Measurements from ENCODE around the gene PTTG1IP. TPM values are rescaled to one million over a fixed set of nuclear protein-coding genes. Genes with fewer than 3 reads are reported as not detected.

PTTG1IP gene, protein sequence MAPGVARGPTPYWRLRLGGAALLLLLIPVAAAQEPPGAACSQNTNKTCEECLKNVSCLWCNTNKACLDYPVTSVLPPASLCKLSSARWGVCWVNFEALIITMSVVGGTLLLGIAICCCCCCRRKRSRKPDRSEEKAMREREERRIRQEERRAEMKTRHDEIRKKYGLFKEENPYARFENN
- 10 to 100 TPM; 74.7 to 79.3 TPM for total RNA-seq

DNA sequence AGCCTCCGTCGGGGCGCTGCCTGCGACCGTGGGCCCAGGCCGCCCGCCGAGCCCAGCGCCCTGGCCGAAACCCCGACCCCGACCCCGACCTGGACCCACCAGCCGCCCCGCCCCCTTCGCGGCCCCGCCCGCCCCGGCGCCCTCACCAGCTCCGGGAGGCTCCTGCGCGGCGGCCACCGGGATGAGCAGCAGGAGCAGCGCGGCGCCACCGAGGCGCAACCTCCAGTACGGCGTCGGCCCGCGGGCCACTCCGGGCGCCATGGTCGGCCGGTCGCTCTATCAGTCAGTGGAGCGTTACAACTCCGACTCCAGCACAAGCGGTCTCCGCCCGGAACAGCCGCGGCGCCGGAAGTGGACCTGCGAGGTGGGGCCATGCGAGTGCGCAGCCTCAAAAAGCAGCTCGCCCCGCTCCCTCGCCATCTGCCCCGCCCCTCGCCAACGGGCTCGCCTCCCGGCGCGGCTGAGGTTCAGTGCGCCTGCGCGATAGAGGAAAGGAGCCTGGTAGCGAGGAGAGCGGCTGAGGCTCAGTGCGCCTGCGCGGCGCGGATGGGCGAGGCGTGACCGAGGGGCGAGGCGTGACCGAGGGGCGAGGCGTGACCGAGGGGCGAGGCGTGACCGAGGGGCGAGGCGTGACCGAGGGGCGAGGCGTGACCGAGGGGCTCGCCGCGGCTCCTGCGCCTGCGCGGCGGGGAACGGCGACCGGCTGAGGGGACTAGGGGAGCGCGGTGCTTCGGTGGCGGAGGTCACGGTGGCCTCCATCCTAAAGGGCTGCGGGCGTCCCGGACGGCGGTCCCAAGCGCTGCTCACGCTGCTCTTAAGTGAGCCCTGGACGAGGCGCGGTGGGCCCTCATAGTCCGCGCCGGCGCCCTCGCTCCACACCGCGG is at the start of gene PTTG1IP:
Gene PTTG1IP, minus strand, starts transcription at position 335 of the 884 bp plus-strand sequence. Its CDS starts 74 bp downstream, at position 261.

DNA sequence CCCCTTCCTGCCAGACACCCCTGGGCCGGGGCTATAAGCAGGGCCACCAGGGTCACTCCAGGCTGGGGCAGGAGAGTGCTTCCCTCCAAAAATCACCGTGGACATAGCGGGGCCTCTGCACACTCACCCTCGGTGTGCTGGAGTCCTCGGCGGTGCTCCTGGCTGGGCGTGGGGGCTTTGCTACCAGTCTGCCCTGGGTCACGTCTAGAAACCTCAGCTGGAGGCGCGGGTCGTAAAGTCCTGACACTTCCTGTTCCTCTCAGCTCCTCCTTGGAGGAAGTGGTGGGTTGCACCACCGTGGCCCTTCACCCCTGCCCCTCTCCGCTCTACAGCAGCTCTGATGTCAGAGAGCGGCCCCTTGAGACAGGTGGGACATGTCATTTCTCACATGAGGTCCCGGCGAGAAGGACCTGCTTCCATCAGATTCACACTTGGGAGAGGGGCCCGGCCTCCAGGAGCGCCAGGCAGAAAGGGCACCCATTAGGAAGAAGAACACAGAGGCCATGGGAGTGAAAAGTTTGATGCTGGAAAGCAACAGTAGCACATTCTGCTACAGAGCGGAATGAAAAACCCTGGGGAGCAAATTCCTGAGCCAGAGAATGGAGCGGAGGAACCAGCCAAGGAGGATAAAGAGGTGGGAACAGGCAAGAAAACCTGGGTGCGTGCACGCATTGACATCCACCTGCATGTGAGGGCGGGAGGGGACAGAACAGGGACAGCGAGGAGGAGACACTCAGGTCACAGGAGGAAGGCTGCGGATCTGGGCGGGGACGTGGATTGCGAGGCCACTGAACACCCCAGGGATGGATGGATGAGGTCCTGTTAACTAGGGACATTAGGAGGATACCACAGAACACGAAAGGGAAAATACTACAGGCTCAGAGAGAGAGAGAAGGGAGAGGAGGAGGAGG is 47.5 kb upstream of the PTTG1IP start, which contains the start of gene ITGB2:
Gene ITGB2, minus strand, starts transcription at position 206 of the 911 bp plus-strand sequence. CDS start 10,117 bp downstream, outside the sequence.

DNA sequence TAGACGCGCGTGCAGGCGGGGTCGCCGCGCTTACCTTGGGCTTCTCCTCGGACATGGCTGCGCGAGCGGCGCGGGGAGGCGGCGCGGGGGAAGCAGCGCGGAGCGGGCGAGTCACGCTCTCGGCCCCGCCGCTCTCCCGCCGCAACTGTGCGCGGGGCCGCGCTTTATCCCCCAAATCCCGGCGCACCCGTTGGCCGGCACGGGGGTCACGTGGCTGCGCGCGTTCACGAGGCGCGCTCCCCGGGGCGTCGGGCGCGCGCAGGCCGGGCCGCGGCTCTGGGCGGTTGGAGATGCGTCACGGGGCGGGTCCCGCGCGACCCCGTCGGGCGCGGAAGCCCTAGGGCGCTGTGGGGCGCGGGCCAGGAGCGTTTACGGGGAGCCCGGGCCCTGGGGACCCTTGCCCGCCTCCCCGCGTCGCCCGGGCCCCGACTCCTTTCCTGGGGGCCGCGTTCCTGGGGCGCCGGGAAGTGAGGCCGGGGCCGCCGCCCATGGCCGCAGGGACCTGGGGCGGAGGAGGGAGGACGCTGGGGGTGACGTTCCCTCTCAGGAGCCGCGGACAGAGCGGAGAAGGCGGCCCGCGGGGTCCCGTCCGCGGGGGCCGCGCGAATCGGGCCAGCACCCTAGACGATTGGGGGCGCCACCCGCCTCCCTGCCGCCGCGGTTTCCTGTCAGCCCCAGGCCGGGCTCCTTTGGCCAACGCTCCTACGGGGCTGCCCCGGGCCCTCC is 55.4 kb downstream of the PTTG1IP start, which contains the start of gene SUMO3:
Gene SUMO3, minus strand, starts transcription at position 149 of the 726 bp plus-strand sequence. Its CDS starts 94 bp downstream, at position 55.

DNA sequence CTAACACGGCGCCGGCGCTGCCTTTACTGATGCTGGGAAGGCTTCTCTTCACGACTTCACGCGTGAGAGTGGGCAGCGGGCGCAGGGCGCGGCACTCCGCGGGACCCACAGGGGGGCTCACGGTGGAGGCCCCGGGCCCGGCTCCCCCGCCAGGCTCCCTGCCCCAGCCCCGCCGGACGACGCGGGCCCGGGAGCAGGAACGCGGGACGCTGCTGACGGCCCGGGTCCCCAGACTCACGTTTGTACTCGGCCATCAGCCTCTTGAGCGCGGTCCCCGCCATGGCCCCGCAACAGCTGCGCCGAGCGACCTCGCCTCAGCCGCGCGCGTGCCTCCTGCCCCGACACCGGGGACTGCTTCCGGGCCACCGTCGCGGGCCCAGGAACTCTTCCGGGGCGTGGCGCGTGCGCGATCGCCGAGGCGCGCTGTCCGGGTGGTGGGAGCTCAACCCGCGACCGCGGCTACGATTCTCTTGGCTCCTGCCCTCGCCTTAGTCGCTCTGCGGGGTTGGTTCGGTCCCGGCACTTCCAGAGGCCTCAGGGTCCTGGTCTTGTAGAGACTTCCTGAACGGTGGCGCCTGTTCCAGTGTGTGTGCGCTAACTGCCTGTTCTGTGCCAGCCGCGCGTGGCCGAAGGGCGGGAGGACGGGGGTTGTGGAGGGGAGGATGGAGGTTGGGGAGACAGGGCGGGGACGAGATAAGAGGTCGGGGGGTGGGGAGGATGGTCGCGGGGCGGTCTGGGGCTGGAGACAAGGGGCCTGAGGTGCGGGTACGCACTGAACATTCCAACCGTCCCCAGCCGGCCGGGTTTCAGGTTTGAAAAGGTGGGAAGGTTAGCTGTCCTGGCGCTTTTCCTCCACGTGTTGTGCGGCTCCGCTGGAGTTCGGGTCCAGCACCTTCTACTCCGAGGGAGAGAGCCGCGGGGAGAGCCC is 71.8 kb downstream of the PTTG1IP start, which contains the start of gene UBE2G2:
Gene UBE2G2, minus strand, starts transcription at position 353 of the 928 bp plus-strand sequence. Its CDS starts 72 bp downstream, at position 281.

Other genes starting within 250 kb of the PTTG1IP start
- gene KRTAP10-9, start 246.6 kb downstream of the PTTG1IP start, total RNA-seq, result not detected
- gene KRTAP10-10, start 236.3 kb downstream of the PTTG1IP start, total RNA-seq, result not detected
- gene KRTAP10-11, start 227.3 kb downstream of the PTTG1IP start, total RNA-seq, result not detected
- not detected for gene KRTAP12-4, start 219.0 kb downstream of the PTTG1IP start, total RNA-seq
- not detected for gene KRTAP12-3, start 215.8 kb downstream of the PTTG1IP start, total RNA-seq
- not detected for gene KRTAP12-2, start 206.8 kb downstream of the PTTG1IP start, total RNA-seq
- not detected for gene KRTAP12-1, start 191.5 kb downstream of the PTTG1IP start, total RNA-seq
- not detected for gene KRTAP10-12, start 176.5 kb downstream of the PTTG1IP start, total RNA-seq
- not detected for gene TSPEAR, start 162.1 kb downstream of the PTTG1IP start, total RNA-seq
- gene UBE2G2, start 71.9 kb downstream of the PTTG1IP start, total RNA-seq, result 100 to 1,000 TPM in 1 of 2 experiments, 10 to 100 TPM in 1; 90.1 to 104 TPM
- 10 to 100 TPM; 77.5 to 83.7 TPM for gene SUMO3, start 55.6 kb downstream of the PTTG1IP start, total RNA-seq
- gene ITGB2, start 47.2 kb upstream of the PTTG1IP start, total RNA-seq, result 100 to 1,000 TPM; 565 to 569 TPM
- 10 to 100 TPM; 39.5 to 41.4 TPM for gene SLX9, start 66.3 kb upstream of the PTTG1IP start, total RNA-seq
- gene ADARB1, start 200.9 kb upstream of the PTTG1IP start, total RNA-seq, result 10 to 100 TPM; 40.5 to 41.4 TPM